AG08396 (cell line): ENCODE results near the gene CNTLN.
A peak's percentile ranks its signal among the peaks of the same experiment; 100 is the strongest.

Experiments
- DNase-seq: peaks from one replicate; pipeline ENCODE4 v3.0.0; 2012; ENCODE audit warnings: low spot score, mixed read lengths

The CNTLN gene, protein sequence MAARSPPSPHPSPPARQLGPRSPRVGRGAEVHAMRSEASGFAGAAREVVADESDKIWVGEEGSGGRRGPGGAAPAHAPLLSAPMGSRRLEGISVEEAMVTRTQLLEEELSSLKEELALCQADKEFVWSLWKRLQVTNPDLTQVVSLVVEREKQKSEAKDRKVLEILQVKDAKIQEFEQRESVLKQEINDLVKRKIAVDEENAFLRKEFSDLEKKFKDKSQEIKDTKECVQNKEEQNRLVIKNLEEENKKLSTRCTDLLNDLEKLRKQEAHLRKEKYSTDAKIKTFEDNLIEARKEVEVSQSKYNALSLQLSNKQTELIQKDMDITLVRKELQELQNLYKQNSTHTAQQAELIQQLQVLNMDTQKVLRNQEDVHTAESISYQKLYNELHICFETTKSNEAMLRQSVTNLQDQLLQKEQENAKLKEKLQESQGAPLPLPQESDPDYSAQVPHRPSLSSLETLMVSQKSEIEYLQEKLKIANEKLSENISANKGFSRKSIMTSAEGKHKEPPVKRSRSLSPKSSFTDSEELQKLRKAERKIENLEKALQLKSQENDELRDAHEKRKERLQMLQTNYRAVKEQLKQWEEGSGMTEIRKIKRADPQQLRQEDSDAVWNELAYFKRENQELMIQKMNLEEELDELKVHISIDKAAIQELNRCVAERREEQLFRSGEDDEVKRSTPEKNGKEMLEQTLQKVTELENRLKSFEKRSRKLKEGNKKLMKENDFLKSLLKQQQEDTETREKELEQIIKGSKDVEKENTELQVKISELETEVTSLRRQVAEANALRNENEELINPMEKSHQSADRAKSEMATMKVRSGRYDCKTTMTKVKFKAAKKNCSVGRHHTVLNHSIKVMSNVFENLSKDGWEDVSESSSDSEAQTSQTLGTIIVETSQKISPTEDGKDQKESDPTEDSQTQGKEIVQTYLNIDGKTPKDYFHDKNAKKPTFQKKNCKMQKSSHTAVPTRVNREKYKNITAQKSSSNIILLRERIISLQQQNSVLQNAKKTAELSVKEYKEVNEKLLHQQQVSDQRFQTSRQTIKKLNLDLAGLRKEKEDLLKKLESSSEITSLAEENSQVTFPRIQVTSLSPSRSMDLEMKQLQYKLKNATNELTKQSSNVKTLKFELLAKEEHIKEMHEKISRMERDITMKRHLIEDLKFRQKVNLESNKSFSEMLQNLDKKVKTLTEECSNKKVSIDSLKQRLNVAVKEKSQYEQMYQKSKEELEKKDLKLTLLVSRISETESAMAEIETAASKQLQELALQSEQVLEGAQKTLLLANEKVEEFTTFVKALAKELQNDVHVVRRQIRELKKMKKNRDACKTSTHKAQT (N-terminal part only)

DNA sequence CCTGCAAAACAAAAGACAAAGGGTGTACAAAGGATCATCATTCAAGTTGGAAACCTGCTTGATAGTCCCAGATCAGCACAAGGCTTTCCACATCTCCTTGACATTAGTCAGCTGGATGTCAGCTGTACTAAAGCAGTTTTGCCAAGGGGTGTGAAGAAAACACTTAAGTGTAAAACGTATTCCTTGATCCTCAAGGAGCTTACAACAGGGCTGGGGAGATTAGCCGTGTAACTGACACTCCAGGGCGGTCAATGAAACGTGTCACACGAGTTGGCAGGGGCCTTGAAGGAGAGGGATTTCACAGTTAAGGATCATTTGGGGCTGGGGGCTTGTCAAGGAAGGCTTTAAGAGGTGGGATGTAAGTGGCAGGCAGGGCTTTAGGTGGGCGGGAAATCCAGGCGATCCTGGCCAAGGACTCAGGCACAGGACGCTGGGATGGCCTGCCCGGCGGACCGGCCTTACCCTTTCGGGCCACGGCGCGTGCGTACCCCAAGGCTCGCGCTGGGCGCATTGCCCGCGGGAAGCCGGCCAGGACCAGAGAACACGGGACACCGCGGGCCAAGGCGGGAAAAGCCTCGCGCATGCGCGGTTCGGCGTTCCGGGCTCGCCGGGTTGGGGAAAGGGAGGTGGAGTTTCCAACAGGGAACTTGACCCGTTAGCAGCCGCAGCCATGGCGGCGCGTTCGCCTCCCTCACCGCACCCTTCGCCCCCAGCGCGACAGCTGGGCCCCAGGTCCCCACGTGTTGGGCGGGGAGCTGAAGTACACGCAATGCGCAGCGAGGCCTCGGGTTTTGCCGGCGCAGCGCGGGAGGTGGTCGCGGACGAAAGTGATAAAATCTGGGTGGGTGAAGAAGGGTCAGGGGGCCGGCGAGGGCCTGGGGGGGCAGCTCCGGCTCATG, at the start of gene CNTLN:
CNTLN (plus strand) TSS at position 645 of the 899 bp plus-strand sequence; CDS start at position 671, 26 bp downstream.
- DNase-seq = peak; percentile 99

DNA sequence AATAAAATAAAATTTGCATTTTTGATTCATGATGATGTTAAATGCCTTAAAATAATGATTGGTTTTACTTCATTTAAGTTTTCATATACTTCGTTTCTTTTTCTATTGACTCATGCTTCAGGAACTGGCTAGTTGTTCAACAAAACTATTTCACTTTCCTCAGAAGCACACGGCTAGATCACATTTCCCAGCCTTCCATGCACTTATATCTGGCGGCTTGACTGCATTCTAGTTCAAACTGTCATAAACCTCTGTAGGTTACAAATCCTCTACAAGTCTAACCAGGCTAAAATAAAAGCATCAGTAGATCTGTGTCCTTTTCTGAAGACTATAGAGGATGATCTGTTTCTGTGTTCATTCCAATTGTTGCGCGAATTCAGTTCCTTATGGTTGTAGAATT, 46.3 kb upstream of the CNTLN start:
- DNase-seq = no peak

DNA sequence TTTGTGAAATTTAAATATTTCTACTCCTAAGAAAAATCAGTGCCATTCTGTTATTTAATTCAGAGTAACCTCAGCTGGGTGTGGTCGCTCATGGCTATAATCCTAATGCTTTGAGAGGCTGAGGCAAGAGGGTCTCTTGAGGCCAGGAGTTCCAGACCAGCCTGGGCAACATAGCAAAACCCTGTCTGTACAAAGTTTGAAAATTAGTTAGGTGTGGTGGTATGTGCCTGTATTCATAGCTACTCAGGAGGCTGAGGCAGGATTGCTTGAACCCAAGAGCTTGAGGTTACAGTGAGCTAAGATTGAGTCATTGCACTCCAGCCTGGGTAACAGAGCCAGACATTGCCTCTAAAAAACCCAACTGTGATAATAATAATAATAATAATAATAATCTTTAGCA, 44.8 kb upstream of the CNTLN start:
- DNase-seq = no peak

DNA sequence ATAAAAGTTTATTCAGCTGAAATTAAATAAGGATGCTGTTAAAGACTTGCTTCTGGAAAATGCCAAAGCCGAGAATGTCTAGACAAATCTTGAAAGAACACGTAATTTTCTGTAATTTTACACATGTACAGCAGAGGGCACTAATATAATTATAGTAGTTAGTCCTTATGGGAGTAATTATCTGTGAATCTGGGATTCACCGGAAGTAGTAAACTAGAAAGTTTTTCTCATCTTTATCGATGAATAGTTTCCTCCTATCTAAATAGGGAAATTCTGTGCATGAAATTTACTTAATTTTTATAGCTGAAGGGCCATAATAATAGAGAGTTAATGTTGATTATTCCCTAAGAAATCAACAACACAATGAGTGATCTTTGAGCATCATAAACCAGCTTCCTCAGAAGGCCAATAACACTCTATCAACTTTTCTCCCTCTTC, 18.4 kb upstream of the CNTLN start:
- peak; percentile 41 for DNase-seq

DNA sequence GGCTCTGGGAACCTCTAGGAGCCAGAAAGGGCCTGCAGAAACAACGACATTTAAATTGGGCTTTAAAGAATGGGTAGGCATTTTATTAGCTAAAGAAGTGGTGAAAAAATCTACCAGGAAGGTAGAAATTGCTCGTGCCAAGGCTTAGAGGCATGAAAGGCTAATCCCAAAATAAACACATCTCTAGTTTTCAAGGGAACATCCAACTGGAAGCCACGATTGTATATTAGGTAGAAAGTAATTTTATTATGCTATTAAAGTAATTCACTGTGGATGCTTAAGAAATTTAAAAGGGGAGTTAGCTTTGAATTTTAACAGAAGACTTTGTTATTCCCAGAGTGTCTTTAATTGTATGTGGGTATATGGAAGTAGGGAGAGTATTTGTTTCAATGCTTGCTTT, 17.5 kb upstream of the CNTLN start:
- DNase-seq = no peak

DNA sequence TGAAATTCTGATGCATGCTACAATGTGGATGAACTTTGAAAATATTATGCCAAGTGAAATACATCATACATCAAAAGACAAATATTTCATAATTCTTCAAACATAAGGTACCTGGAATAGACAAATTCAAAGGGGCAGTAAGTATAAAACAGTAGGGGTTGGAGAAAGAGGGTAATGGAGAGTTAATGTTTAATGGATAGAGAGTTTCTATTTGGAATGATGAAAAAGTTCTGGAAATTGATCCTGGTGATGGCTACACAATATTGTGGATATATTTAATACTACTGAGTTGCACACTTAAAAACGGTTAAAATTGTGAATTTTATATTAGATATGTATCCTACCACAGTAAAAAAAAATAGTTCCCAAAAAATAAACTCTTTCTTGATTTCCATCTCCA, 14.6 kb upstream of the CNTLN start:
- DNase-seq = no peak

DNA sequence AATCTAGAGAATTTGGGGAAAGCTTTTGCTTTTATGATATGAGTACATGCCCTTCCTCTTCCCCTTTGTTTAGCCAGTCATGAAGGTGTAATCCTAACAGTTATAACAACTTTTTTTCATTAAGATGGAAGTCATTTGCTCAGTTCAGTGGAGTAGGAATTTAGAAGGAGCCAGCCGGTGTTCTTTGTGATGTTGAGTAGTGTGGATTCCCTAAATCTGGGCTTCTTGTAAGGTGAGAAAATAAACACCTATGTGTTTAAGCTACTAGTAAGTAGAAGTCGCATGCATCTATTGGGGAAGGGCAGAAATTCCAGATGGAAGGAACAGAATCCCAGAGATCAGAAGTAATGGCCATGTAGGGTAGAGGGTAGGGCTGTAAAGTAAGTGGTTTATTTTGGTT, 13.6 kb upstream of the CNTLN start:
- no peak for DNase-seq

DNA sequence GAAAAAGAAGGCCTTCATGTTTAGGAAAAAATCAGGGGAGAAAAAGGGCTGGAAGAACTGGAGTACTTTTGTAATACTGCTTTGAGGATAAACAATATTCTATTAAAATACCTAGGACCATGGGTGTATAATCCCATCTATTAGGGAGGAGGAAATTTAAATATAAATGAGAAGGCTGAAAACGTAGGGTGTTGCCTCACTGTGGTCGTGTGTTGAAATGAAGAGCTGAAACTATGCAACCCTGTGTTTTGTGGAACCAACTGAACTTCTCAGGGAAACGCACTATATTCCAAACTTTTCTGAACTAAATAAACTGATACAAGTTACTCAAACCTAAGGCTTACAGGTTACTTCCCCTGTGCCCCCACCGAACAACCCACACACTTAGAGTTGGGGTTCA, 4.5 kb upstream of the CNTLN start:
- no peak for DNase-seq

DNA sequence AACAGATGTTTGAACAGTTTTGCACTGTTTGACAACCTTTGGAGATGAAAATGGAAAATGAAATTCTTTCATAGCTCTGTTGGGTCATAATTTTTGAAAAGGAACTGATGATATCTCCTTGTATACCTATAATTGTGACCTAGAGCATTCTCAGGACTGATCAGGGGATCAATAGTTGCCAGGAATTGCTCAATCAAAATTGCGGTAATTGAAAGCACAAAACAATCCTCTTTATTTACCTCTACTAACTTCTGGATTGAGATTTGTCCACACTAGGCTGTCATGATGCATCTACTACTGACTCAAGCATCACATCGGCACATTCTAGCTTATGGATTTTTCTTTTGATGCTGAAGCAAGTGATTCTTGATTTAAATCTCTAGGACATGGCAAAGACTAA, 4.1 kb upstream of the CNTLN start:
- DNase-seq = no peak

DNA sequence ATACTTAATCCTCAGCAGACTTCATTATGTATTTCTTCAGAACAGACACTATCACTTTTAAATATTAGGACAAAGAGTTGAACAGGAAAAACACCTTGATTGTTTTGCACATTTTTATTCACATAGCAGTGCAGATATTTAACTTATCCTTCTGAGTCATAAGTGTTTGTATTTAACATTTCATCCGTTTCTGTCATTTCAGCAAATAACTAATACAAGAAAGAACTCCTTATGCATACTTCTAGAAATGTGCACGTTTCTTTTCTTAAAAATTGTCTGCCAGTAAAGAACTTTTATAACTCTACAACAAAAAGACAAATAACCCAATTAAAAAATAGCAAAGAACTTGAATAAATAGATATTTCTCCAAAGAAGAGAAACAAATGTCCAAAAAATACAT, 3.3 kb upstream of the CNTLN start:
- DNase-seq = no peak

DNA sequence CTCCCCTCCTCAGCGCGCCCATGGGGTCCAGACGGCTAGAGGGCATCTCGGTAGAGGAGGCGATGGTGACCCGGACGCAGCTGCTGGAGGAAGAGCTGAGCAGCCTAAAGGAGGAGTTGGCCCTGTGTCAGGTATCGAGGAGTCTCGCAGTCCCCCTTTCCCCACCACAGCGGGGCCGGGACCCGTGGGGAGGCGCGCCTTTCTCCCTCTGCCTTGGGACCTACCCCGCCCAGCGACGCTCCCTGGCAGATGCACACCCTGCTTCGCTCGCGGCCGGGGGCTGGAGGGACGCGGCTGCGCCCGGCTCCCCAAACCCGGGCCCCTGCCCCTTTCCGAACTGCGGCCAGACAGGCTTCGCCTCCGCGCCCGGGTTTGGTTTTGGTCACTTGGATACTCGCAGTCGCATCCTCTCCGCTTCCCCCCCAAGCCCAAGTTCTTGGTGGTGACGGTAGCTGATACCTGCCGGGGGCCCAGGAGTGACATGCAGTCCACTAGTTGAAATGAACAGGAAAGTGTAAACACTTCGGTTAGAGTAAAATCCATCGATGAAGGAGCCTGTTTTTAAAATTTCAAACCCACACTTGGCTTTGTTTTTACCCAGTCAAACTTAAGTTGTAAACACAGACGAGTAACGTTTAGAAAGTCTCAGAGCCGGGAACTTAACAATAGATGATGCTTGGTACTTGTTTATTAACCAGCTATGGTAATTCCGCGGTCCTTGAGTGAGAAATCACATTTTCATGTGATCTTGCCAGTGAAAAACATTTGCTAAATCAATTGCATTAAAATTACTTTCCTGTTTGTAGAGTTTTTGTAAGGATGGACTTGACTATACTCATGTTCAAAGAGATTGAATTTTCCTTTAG, 688 bp downstream of the CNTLN start:
- peak; percentile 75 for DNase-seq

DNA sequence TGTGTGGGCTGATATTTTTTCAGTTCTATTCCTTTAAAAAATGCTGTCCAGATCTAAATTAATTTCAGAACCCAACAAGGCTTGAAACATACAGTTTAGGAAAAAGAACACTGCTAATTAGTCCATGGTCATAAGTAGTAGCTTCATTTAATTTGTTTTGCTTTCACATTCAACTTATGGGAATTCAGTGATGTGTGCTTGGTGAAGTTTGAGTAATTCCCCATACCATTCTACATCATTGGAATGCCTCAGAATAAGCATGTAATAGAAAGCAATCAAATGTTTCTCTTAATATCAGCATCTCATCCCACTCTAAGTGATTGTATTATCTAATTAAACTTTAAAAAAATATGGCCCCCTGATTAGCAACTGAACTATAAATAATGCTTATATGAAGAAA, 2.7 kb downstream of the CNTLN start:
- DNase-seq = no peak

DNA sequence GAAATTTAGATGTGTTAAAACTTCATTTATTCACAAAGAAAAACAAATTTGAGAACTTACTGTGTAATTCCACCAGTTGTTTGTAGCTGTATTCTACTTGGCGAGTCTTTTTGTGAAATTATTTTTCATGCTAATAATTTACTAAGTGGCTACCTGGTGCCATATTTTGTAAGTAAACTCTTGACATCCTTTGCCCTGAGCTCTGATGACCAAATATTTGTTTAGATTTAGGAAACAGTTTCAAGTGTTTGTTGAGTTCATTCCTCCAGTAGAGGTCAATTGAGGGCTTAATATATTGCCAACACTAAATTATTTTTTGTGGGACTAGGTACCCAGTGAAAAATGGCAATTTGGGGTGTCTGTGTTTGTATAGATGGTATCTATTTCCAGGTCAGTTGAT, 3.7 kb downstream of the CNTLN start:
- DNase-seq = no peak

DNA sequence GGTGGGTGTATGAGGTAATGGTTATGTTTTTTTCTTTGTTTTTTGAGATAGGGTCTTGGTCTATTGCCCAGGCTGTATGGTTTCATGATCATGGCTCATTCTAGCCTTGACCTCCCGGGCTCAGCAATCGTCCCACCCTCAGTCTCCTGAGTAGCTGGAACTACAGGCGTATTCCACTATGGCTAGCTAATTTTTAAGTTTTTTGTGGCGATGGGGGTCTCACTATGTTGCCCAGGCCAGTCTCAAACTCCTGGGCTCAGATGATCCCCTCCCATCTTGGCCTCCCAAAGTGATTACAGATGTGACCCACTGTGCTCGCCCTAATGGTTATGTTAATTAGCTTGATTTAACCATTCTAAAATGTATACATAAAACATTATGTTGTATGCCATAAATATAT, 5.6 kb downstream of the CNTLN start:
- DNase-seq = no peak

DNA sequence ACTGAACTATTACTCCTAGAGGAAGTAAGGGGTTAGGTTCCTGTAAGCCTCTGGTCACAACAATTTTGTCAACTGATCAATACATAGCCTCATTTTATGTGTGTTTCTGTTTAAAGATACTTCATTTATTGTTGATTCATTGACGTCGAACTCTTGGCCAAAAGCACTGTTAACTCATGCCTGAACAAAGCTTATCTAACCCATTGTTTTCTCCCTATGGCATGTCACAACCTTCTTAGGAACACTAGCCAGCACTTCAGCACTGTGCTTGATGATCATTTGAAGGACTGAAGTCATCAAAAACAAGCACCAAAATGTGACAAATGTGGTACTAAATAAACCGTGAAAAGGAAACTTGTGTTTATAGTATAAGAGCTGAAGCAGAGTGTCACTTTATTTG, 13.5 kb downstream of the CNTLN start:
- no peak for DNase-seq

DNA sequence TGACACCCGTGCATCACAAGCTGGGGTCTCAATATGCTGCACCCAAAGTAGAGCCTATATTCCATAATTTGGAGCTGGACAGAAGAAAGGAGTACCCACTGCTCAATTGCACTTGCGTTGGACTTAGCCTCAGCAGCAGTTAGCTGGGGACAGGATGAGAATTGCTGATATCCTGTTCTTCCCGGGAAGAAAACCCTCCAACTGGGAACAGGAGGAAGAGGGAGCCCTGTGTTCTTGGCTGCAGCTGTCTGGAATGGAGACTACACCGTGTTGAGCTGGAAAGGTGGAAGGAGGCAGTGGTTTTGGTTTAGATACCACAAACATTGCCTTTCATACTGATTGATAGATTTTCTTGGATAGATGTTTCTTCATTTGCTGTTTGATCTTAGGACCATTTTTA, 24.6 kb downstream of the CNTLN start:
- no peak for DNase-seq

DNA sequence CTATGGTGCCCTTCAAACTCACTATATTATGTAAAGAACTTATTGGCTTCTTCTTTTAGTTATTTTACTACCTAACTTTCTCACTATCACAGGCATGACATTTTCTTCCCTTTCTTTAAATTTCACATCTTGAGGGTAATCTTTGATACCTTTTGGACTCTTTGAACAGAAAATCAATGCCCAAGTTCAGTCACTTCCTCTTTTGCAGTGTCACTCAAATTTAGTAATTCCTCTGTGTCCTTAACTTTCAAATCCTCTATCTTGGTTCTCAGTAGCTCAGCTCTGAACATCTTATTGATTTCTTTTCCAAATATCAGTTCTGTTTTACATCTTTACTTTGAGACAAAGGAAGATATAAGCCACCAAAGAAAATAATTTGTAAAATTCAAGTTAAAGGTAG, 25.5 kb downstream of the CNTLN start:
- DNase-seq = no peak

DNA sequence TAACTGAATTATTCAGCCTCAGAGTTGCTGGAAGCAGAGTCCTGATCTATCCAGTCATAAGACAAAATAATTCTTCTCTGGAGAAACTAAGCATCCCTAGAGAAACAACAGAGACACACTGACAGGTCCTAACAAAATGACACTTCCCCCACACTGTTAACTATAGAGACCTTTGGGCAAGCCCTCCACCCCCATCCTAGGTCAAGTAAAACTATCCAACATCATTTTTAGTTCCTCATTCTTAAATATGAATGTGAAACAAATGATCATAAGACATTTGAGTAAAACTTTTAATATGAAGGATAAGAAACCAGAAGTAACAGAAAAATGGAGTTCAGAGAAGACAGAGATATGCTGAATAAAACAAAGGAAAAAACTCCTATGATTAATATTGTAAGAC, 30.9 kb downstream of the CNTLN start:
- no peak for DNase-seq

DNA sequence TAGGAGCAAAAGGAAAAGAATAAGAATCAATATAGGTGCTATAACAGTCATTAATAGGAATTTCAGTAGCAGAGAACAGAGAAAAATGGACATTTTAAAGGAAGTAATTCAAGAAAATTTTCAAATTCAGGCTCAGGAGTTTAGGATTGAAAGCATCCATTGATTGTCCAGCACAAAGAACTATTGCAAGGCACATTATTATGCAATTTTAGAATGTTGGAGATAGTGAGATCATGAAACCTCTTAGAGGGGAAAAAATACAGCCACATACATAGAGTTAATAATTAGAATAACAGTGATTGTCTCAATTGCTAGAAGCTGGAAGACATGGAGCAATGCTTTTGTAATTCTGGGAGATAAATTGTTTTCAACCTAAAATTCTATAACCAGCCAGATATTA, 31.5 kb downstream of the CNTLN start:
- no peak for DNase-seq
